GM10266 (cell line): ENCODE data around the gene MNT.

Source experiments
- DNase-seq: peaks from one replicate; pipeline ENCODE4 v3.0.0; 2012; ENCODE audit errors: extremely low spot score
- CTCF ChIP-seq: IDR thresholded peaks from 2 replicates; pipeline ENCODE4 v1.5.1; 2012; ENCODE audit warnings: mild to moderate bottlenecking, low read depth; ENCODE audit not compliant: control insufficient read depth, insufficient read depth; ENCODE audit errors: missing control alignments

Gene MNT

GRCh38 chr17:2376107-2376506 is 24.8 kb downstream of the MNT start:
- no peak for DNase-seq

GRCh38 chr17:2375406-2375805 is 25.5 kb downstream of the MNT start:
- DNase-seq: no peak
- TF ChIP-seq CTCF: no peak

More at GRCh38 chr17:2376107-2376506, 24.8 kb downstream of the MNT start:
- no peak for TF ChIP-seq CTCF

GRCh38 chr17:2374549-2375285 is 26.1 kb downstream of the MNT start:
- no peak for DNase-seq
- TF ChIP-seq CTCF: no peak

- DNase-seq: no peak
These were observed 27.7 kb downstream of the MNT start for GRCh38 chr17:2373179-2373578.

GRCh38 chr17:2372681-2373080 is 28.2 kb downstream of the MNT start:
- TF ChIP-seq CTCF: no peak

More at GRCh38 chr17:2373179-2373578, 27.7 kb downstream of the MNT start:
- no peak for TF ChIP-seq CTCF

GRCh38 chr17:2372180-2372579 is 28.7 kb downstream of the MNT start:
- DNase-seq: no peak
- no peak for TF ChIP-seq CTCF

More at GRCh38 chr17:2372681-2373080, 28.2 kb downstream of the MNT start:
- DNase-seq: no peak
